H1 (cell line): Measurements from ENCODE around the gene PRLH. TPM values are rescaled to one million over a fixed set of nuclear protein-coding genes. Genes with fewer than 3 reads are reported as not detected.

Experiments
- CTCF ChIA-PET: fragments of 300-600 bp; sonication (Branson Sonifier 250); formaldehyde crosslinking; loops from one replicate; lab custom pipeline; 2021; ENCODE audit not compliant: partially characterized antibody; lab: Charles Lee
- POLR2A ChIA-PET: fragments of 300-600 bp; sonication (Branson Sonifier 250); formaldehyde crosslinking; loops from one replicate; lab custom pipeline; 2021; ENCODE audit warnings: inconsistent platforms; ENCODE audit not compliant: partially characterized antibody; lab: Charles Lee
- DNase-seq, 2 experiments: peaks; one replicate each; pipeline versions ENCODE4 v3.0.0 to v3.0.0-alpha.2; 2010 to 2022; ENCODE audit warnings: low spot score in 2 of 2, low read depth in 1 of 2, mixed read lengths in 1 of 2
- FAIRE-seq: peaks from 2 replicates; lab custom pipeline; 2011; peaks lifted over from hg19 to GRCh38; lab: Jason Lieb, UNC
- H2AFZ ChIP-seq: 2 replicates; pipeline ENCODE4 v1.8.1; 2012; ENCODE audit warnings: low read length, inconsistent platforms
- H2AK5ac ChIP-seq: 2 replicates; pipeline ENCODE4 v1.6.1; 2013; ENCODE audit warnings: low read depth, low read length
- H2BK120ac ChIP-seq: replicated peaks from 2 replicates; pipeline ENCODE3; 2013; ENCODE audit warnings: low read depth, low read length, inconsistent platforms
- H2BK12ac ChIP-seq: 2 replicates; pipeline ENCODE4 v1.6.1; 2013; ENCODE audit warnings: low read depth, low read length
- H2BK15ac ChIP-seq: 2 replicates; pipeline ENCODE4 v1.6.1; 2013; ENCODE audit warnings: low read length
- H2BK20ac ChIP-seq: 2 replicates; pipeline ENCODE4 v1.6.1; 2013; ENCODE audit warnings: low read length
- H2BK5ac ChIP-seq: 2 replicates; pipeline ENCODE4 v1.6.1; 2013; ENCODE audit warnings: low read depth, low read length
- H3K14ac ChIP-seq: 2 replicates; pipeline ENCODE4 v1.6.1; 2013; ENCODE audit warnings: inconsistent platforms; ENCODE audit not compliant: insufficient read length
- H3K18ac ChIP-seq: 2 replicates; pipeline ENCODE4 v1.6.1; 2013; ENCODE audit warnings: low read length; ENCODE audit errors: extremely low read depth
- H3K23ac ChIP-seq: 2 replicates; pipeline ENCODE4 v1.6.1; 2013; ENCODE audit warnings: inconsistent platforms; ENCODE audit not compliant: insufficient read length
- H3K23me2 ChIP-seq: 2 replicates; pipeline ENCODE4 v1.6.1; 2013; ENCODE audit warnings: low read depth, low read length
- H3K27ac ChIP-seq: 2 replicates; pipeline ENCODE4 v1.6.1; 2011; ENCODE audit warnings: low read depth, low read length, inconsistent platforms
- H3K27me3 ChIP-seq, 4 experiments: replicated peaks in 1 of 4; 1 replicate in 1 of 4; 2 replicates in 3 of 4; pipeline versions ENCODE4 v1.6.1 to v1.8.1; 2011 to 2013; ENCODE audit warnings: low read length in 3 of 4, mild to moderate bottlenecking in 3 of 4, inconsistent platforms in 2 of 4, mixed read lengths in 2 of 4, moderate library complexity in 1 of 4; ENCODE audit not compliant: control insufficient read depth in 3 of 4, insufficient read depth in 3 of 4; ENCODE audit errors: extremely low read depth in 1 of 4
- H3K36me3 ChIP-seq, 4 experiments: 2 replicates each; pipeline versions ENCODE4 v1.6.1 to v1.8.1; 2011 to 2013; ENCODE audit warnings: mild to moderate bottlenecking in 4 of 4, low read length in 3 of 4, moderate library complexity in 2 of 4, control low read depth in 1 of 4, inconsistent platforms in 1 of 4; ENCODE audit not compliant: insufficient read depth in 4 of 4, control insufficient read depth in 2 of 4
- H3K4ac ChIP-seq: replicated peaks from 2 replicates; pipeline ENCODE3; 2013; ENCODE audit warnings: low read length, low read depth, mixed read lengths, inconsistent platforms; ENCODE audit not compliant: insufficient read length
- H3K4me1 ChIP-seq, 4 experiments: replicated peaks in 1 of 4; 1 replicate in 1 of 4; 2 replicates in 3 of 4; pipeline versions ENCODE4 v1.6.1 to v1.8.1; 2011 to 2013; ENCODE audit warnings: low read length in 3 of 4, inconsistent platforms in 2 of 4, mixed read lengths in 1 of 4; ENCODE audit not compliant: insufficient read depth in 4 of 4, control insufficient read depth in 3 of 4
- H3K4me2 ChIP-seq, 2 experiments: 2 replicates each; pipeline versions ENCODE4 v1.6.1 to v1.8.1; 2011 to 2013; ENCODE audit warnings: low read depth in 2 of 2, low read length in 2 of 2, control low read depth in 1 of 2, inconsistent platforms in 1 of 2, mild to moderate bottlenecking in 1 of 2; ENCODE audit not compliant: insufficient read depth in 1 of 2
- H3K4me3 ChIP-seq, 4 experiments: fragments of 200-600, 300-600 bp in 1 of 4; sonication (generic), shearing (Covaris generic), sonication (Bioruptor Twin) in 1 of 4; 2 replicates each; pipeline versions ENCODE4 v1.5.1 to v1.8.1; 2011 to 2016; ENCODE audit warnings: low read length in 4 of 4, low read depth in 3 of 4, control low read depth in 2 of 4, inconsistent platforms in 2 of 4, mild to moderate bottlenecking in 2 of 4, mixed read lengths in 1 of 4, moderate library complexity in 1 of 4; ENCODE audit not compliant: insufficient read depth in 2 of 4; ENCODE audit errors: extremely low read depth in 1 of 4
- H3K56ac ChIP-seq: replicated peaks from 2 replicates; pipeline ENCODE3; 2013; ENCODE audit warnings: low read depth, mild to moderate bottlenecking, mixed read lengths, low read length, inconsistent platforms; ENCODE audit not compliant: insufficient read length
- H3K79me1 ChIP-seq: 2 replicates; pipeline ENCODE4 v1.6.1; 2013; ENCODE audit warnings: low read depth, low read length, control low read depth
- H3K79me2 ChIP-seq, 2 experiments: 2 replicates each; pipeline versions ENCODE4 v1.6.1 to v1.8.1; 2012 to 2013; ENCODE audit warnings: low read length in 2 of 2, mild to moderate bottlenecking in 2 of 2, inconsistent platforms in 1 of 2; ENCODE audit not compliant: insufficient read depth in 2 of 2, control insufficient read depth in 1 of 2
- H3K9ac ChIP-seq, 4 experiments: replicated peaks in 1 of 4; 1 replicate in 1 of 4; 2 replicates in 3 of 4; pipeline versions ENCODE4 v1.6.1 to v1.8.1; 2011 to 2013; ENCODE audit warnings: low read depth in 3 of 4, low read length in 3 of 4, control low read depth in 2 of 4, mild to moderate bottlenecking in 2 of 4, moderate library complexity in 2 of 4, inconsistent platforms in 1 of 4; ENCODE audit errors: extremely low read depth in 1 of 4
- H3K9me3 ChIP-seq, 2 experiments: 2 replicates each; pipeline versions ENCODE4 v1.6.1 to v1.8.1; 2012 to 2013; ENCODE audit warnings: mild to moderate bottlenecking in 2 of 2, moderate library complexity in 2 of 2, control low read depth in 1 of 2, inconsistent platforms in 1 of 2, low read depth in 1 of 2, low read length in 1 of 2, mixed read lengths in 1 of 2; ENCODE audit not compliant: insufficient read depth in 2 of 2
- H4K20me1 ChIP-seq, 2 experiments: replicated peaks in 1 of 2; 2 replicates each; pipeline versions ENCODE3 to v1.8.1; 2011 to 2013; ENCODE audit warnings: inconsistent platforms in 2 of 2, low read length in 2 of 2, mild to moderate bottlenecking in 1 of 2; ENCODE audit not compliant: insufficient read depth in 2 of 2, control insufficient read depth in 1 of 2
- H4K5ac ChIP-seq: 2 replicates; pipeline ENCODE4 v1.6.1; 2013; ENCODE audit warnings: low read length, low read depth, mixed read lengths, inconsistent platforms; ENCODE audit not compliant: insufficient read length
- H4K8ac ChIP-seq: 2 replicates; pipeline ENCODE4 v1.8.0; 2013; ENCODE audit warnings: mild to moderate bottlenecking, moderate library complexity, low read length, inconsistent platforms; ENCODE audit not compliant: insufficient read depth; ENCODE audit errors: extremely low read depth
- H4K91ac ChIP-seq: replicated peaks from 2 replicates; pipeline ENCODE3; 2013; ENCODE audit warnings: low read length, mixed read lengths, inconsistent platforms; ENCODE audit not compliant: insufficient read length
- POLR2A ChIP-seq, 2 experiments: IDR thresholded peaks; 1 replicate in 1 of 2; 2 replicates in 1 of 2; pipeline ENCODE4 v1.6.1; 2011; ENCODE audit warnings: low read depth in 2 of 2, low read length in 2 of 2, mild to moderate bottlenecking in 2 of 2; ENCODE audit errors: control extremely low read depth in 1 of 2
- WGBS, 2 experiments: shearing (Covaris generic) in 1 of 2; methylation state at CpG; one replicate each; pipeline versions ENCODE4 v1.1.6 to v1.1.7; 2013 to 2015; ENCODE audit warnings: low lambda C conversion rate in 2 of 2, mixed read lengths in 2 of 2, inconsistent platforms in 1 of 2, low coverage in 1 of 2, missing lambda C conversion rate in 1 of 2; ENCODE audit not compliant: insufficient replicate concordance in 2 of 2, insufficient coverage in 1 of 2, insufficient read length in 1 of 2; ENCODE audit errors: extremely low coverage in 1 of 2, missing lambda C conversion rate in 1 of 2; 5-methylcytosine and 5-hydroxymethylcytosine counted together
- polyA plus RNA-seq, 7 experiments: library from polyadenylated mRNA; depleted of rRNA in 3 of 7; stranded (reverse) in 5 of 7; unstranded in 2 of 7; fragments of >200 nt in 5 of 7; fragments of 200-250 nt in 2 of 7; gene quantifications; 1 replicate in 5 of 7; 2 replicates in 1 of 7; 4 replicates in 1 of 7; pipeline versions ENCODE4 v1.2.1 to v1.2.3, GENCODE V29; 2011 to 2013; ENCODE audit warnings: missing spikeins in 2 of 7, mixed read lengths in 2 of 7
- total RNA-seq: library from RNA; stranded (reverse); fragmentation: NEBNext Ultra II Directional; extraction: Animal tissue kit (Norgen Biotek cat#: 25700); gene quantifications from 2 replicates; pipeline ENCODE4 v1.2.1, GENCODE V29; 2021

PRLH gene
- total and polyA plus RNA-seq, 2 of the 8 experiments (the other 6 are each of a cell fraction or from before 2014, with no cell fraction given), result not detected

DNA sequence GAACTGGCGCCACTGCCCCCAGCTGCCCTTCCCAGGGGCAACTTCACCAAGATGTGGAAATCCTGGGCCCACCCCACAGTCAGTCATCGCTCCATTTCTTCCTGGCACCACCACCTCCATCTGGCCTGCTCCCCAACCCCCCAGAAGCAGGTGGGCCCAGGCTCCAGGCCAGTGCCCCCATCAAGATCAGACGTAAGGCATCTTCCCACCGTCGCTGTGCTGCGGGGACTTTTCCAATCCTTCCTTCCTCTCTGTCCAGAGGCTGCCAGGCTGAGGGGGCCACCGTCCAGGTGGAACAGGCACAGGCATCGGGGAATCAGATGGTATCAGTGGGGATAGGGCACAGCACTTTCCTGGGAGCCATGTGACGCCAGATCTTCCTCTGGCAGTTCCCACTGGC, 8.1 kb downstream of the PRLH start:
- Histone ChIP-seq H2AK5ac (no peak overlapping the region), H2BK120ac (no peak overlapping the region), H4K91ac (no peak overlapping the region), H3K23ac (no peak overlapping the region), H2BK5ac (no peak overlapping the region), H3K18ac (no peak overlapping the region), H3K27ac (no peak overlapping the region), H2BK20ac (no peak overlapping the region), H4K5ac (no peak overlapping the region), H3K14ac (no peak overlapping the region), H3K23me2 (no peaks in the 10 kb centered on the region; the same call in 1 of the 2 replicates), H3K27me3 (no peaks in the 10 kb centered on the region), H2BK15ac (no peak overlapping the region), H3K4me2 (no peak overlapping the region), H2AFZ (no peak overlapping the region), H3K36me3 (peaks cover 0 to 5% (median 1%) of the 10 kb centered on the region in 4 experiments; a peak in 1 of 8 replicates), H4K20me1 (peaks cover 0 to 3% of the 10 kb centered on the region in 2 experiments), H3K4me3 (no peak overlapping the region), H4K8ac (no peak overlapping the region; the same call in 1 of the 2 replicates), H3K4me1 (peaks cover 0 to 8% (median 4%) of the 10 kb centered on the region in 4 experiments; a peak in 3 of 7 replicates), H3K9ac (no peak overlapping the region), H3K79me1 (no peaks in the 10 kb centered on the region; the same call in 1 of the 2 replicates), H3K4ac (no peak overlapping the region), H3K56ac (no peak overlapping the region), H2BK12ac (no peak overlapping the region), H3K9me3 (no peaks in the 10 kb centered on the region), H3K79me2 (no peaks in the 10 kb centered on the region)
- ChIA-PET POLR2A (interaction anchor here (3.9 to 4.1 kb wide), 2 partner anchors 9 to 16 kb away, joined by 14 to 27 read pairs; partner anchors contain the start of gene RAB17), CTCF (interaction anchor here (0.6 to 8.1 kb wide), 9 partner anchors 20 to 409 kb away, joined by 3 to 107 read pairs (median 5); no protein-coding TSS in a partner anchor)
- no peak for FAIRE-seq
- no peak for DNase-seq
- 96% methylated on average over 9 of the region's 9 CpGs; no CpG with 5 or more reads in 1 of the 2 experiments for WGBS, 2 experiments
- TF ChIP-seq POLR2A (IDR thresholded peaks at IDR 0.05; ENCODE audit: control extremely low read depth in 1 of 2, low read depth in 2 of 2, low read length in 2 of 2), result no peak
